Urinary bladder (tissue), 4 donors: Measurements from ENCODE around the gene ARFRP1. TPM values are rescaled to one million over a fixed set of nuclear protein-coding genes. Genes with fewer than 3 reads are reported as not detected.
"Not testable (repeated sequence)": the region's sequence is repeated elsewhere in the genome, so short reads cannot be mapped to it uniquely, and the experiment has no call there.

Experiments
- DNase-seq: peaks from one replicate; pipeline ENCODE4 v3.0.0-alpha.2; 2015; ENCODE audit errors: extremely low spot score
- H3K27ac ChIP-seq: one replicate; pipeline ENCODE4 v1.5.1; 2013; ENCODE audit warnings: low read depth, mild to moderate bottlenecking, moderate library complexity
- H3K36me3 ChIP-seq: one replicate; pipeline ENCODE4 v1.6.1; 2013; ENCODE audit warnings: mild to moderate bottlenecking, moderate library complexity; ENCODE audit not compliant: insufficient read depth
- H3K4me1 ChIP-seq: one replicate; pipeline ENCODE4 v1.6.1; 2013; ENCODE audit warnings: mild to moderate bottlenecking, moderate library complexity; ENCODE audit not compliant: insufficient read depth
- H3K4me3 ChIP-seq: one replicate; pipeline ENCODE4 v1.5.1; 2013; ENCODE audit warnings: low read depth, low read length
- WGBS: extraction: QIAGEN DNeasy Blood & Tissue Kit; methylation state at CpG from one replicate; pipeline ENCODE4 v1.1.7; 2013; 5-methylcytosine and 5-hydroxymethylcytosine counted together
- polyA plus RNA-seq: library from polyadenylated mRNA; stranded (reverse); fragments of 200-250 nt; gene quantifications from one replicate; pipeline ENCODE4 v1.2.3, GENCODE V29; 2013
- small RNA-seq: library from RNA; depleted of rRNA; stranded (forward); fragments of <200 nt; gene quantifications from one replicate; pipeline ENCODE3, GENCODE V24; 2014
- total RNA-seq: library from RNA; depleted of rRNA; stranded (reverse); fragments of >200 nt; gene quantifications from one replicate; pipeline ENCODE4 v1.2.3, GENCODE V29; 2014
- donor health status: healthy with polysubstance abuse.
- donor health status: healthy.

ARFRP1 gene
- total and polyA plus RNA-seq, 2 donors: 17.9 to 40.8 TPM

DNA sequence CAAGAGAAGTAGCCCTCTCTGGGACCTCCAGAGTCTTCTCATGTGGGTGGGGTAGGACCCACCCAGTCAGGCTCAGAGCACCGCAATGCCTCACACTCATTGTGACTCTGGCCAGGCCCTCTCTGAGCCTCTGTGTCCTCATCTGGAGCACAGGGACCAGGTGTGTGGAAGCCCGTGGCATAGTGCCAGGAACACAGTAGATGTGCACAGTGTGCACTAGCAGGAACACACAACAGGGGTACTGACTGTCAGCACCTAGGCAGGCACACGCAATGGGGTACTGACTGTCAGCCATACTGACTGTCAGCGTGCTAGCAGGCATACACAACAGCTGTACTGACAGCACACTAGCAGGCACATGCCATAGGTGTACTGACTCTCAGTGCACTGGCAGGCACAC is 52.5 kb downstream of the ARFRP1 start:
- H3K4me3 ChIP-seq: no peak overlapping the region
- DNase-seq: no peak
- H3K27ac ChIP-seq: no peak overlapping the region
- H3K4me1 ChIP-seq: peaks cover 4% of the 10 kb centered on the region
- 64% methylated on average over 4 of the region's 4 CpGs for WGBS
- no peaks in the 10 kb centered on the region for H3K36me3 ChIP-seq

DNA sequence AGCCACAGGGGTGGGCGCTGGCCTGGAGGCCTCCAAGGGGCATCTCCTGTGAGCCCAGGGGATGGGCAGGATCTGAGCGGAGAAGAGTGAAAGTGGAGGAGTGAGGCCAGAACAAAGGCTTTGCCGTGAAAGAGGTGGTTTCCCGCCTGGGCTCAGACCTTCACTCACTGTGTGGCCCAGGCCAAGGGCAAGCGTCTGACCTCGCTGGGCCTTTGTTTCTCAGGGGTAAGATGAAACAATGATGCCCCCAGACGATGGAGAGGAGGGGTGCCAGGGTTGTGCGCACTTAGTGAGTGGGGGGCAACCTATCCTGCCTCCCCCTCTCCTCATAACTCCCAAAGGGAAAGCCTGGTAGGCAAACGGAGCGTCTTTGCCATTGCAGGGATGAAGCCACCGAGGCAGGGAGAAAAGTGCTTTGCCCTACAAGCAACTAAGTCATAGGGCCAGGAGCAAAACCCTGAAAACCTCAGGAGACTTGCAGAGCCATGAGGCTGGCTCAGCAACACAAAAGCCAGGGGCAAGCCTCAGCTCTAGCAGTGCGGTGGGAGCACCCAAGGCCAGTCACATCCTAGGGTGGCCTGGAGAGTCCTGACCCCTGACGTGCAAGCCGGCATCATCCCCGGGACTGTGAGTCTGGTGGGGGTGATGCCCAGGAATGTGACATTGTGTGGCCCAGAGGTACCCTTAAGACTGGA is 53.7 kb downstream of the ARFRP1 start:
- Histone ChIP-seq H3K4me1 (peaks cover 4% of the 10 kb centered on the region), H3K4me3 (no peak overlapping the region), H3K36me3 (no peaks in the 10 kb centered on the region), H3K27ac (no peak overlapping the region)
- DNase-seq: no peak
- 51% methylated on average over 15 of the region's 15 CpGs for WGBS

GRCh38 chr20:63653041-63653973 is 54.5 kb downstream of the ARFRP1 start, which contains the start of gene STMN3:
Gene STMN3 (minus strand): TSS chr20:63653424. CDS start chr20:63653345, 79 bp downstream.
- H3K4me1 ChIP-seq: peaks cover 4% of the 10 kb centered on the region
- WGBS: under 1% methylated on average over 72 of the region's 73 CpGs
- peak within 1 kb of the TSS; percentile 67 for H3K27ac ChIP-seq
- no peaks in the 10 kb centered on the region for H3K36me3 ChIP-seq
- DNase-seq: peak; percentile 82
- peak within 1 kb of the TSS; percentile 55 for H3K4me3 ChIP-seq

DNA sequence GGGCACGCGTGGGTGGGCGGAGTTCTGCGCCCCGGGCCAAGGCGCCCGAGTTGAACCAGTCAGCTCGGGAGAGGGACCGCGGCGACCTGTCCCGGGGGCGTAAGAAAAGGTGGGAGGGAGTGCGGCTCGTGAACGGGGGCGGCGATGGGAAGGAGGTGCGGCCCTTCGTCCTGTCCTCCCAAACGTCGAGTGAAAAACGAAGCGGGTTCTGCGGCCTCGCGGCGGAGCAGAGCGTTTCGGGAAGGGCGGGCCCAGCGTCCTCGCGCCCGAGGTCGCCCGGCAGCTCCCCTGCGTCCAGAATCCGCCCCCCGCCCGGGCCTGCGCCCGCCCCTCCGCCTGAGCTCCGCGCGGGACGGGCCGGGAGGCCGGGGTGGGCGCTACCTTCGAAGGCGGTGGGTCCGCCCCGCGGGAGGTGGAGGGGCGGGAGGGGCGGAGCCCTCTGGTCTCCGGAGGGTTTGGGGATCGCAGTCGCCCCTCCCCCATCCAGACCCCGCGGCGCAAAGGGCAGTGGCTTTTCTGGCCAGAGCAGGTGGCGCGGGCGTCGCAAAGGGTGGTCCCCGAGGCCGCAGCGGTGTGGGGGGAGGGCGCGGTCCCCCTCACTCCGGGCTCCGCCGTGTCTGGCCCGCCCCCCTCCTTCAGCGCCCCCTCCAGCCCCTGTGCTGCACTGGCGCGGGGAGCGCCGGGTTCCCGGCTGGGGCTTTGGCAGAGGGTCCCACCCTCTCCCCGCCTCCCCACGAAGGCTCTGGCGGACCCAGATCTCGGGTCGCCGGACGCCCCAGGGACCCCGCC is 55.4 kb downstream of the ARFRP1 start:
- no peak overlapping the region for H3K27ac ChIP-seq
- no peaks in the 10 kb centered on the region for H3K36me3 ChIP-seq
- DNase-seq: no peak
- WGBS: under 1% methylated on average over 91 of the region's 91 CpGs
- peak overlapping the region; percentile 55 for H3K4me3 ChIP-seq
- peaks cover 4% of the 10 kb centered on the region for H3K4me1 ChIP-seq

- Histone ChIP-seq H3K4me1 (peaks cover 2% of the 10 kb centered on the region), H3K4me3 (peak overlapping the region; percentile 55), H3K36me3 (no peaks in the 10 kb centered on the region), H3K27ac (no peak overlapping the region)
- WGBS: 23% methylated on average over 11 of the region's 11 CpGs
- DNase-seq: no peak
Observed at GRCh38 chr20:63651942-63652191, 55.9 kb downstream of the ARFRP1 start.

- not testable (repeated sequence) for H3K27ac ChIP-seq
Observed at GRCh38 chr20:63650486-63650885, 57.3 kb downstream of the ARFRP1 start.

DNA sequence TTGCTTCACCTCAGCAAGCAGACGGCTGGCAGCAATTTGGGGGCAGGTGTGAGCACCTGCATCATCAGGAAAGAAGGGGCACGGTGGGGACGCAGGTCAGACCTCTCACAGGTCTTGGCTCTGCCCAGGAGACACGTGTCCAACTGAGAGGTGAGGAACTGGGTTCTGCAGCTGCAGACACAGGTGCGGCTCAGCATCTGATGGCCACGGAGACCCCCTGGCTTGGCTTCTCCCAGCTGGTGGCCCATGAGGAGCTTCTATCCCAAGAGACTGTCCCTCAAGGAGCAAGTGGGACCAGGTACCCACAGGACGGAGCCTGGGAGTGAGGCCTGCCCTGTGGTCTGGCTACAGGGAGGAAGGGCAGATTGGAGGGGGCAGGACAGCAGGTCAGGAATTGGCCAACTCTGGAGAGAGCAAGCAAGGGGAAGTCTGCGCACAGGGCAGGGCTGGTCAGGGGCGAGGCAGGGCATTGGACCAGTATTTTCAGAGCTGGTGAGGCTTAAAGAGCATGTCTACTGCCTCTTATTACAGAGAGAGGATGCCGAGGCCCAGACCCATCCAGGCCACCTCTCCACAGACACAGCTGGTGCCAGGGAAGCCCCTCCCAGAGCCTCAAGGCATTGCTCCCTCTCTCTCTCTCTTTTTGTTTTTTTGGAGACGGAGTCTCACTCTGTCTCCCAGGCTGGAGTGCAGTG is 58.7 kb downstream of the ARFRP1 start:
- Histone ChIP-seq H3K27ac (no peak overlapping the region), H3K36me3 (no peaks in the 10 kb centered on the region), H3K4me3 (no peak overlapping the region), H3K4me1 (peaks cover 2% of the 10 kb centered on the region)
- no peak for DNase-seq
- WGBS: 84% methylated on average over 11 of the region's 11 CpGs

More at GRCh38 chr20:63650486-63650885, 57.3 kb downstream of the ARFRP1 start:
- WGBS: 96% methylated on average over 25 of the region's 25 CpGs
- not testable (repeated sequence) for H3K4me3 ChIP-seq, DNase-seq, H3K4me1 ChIP-seq, H3K36me3 ChIP-seq

Small RNAs within 50 kb of the gene (small RNA-seq; reads per million reads assigned to genes)
- gene LIME1: not detected
- gene TNFRSF6B: not detected

Other genes with a start within 250 kb of the ARFRP1 start
- gene KCNQ2, start 235.3 kb downstream of the ARFRP1 start, total RNA-seq: 2.1 TPM
- gene KCNQ2, start 235.3 kb downstream of the ARFRP1 start, polyA plus RNA-seq: 0.14 TPM
- gene EEF1A2, start 208.9 kb downstream of the ARFRP1 start, total RNA-seq: 11.2 TPM
- 5.1 TPM for gene EEF1A2, start 208.9 kb downstream of the ARFRP1 start, polyA plus RNA-seq
- gene PPDPF, start 187.2 kb downstream of the ARFRP1 start, total RNA-seq: 44.7 TPM
- 545 TPM for gene PPDPF, start 187.2 kb downstream of the ARFRP1 start, polyA plus RNA-seq
- gene PTK6, start 170.6 kb downstream of the ARFRP1 start, total RNA-seq: 2.8 TPM
- 3.4 TPM for gene PTK6, start 170.6 kb downstream of the ARFRP1 start, polyA plus RNA-seq
- gene SRMS, start 160.2 kb downstream of the ARFRP1 start, total RNA-seq: 0.48 TPM
- not detected for gene SRMS, start 160.2 kb downstream of the ARFRP1 start, polyA plus RNA-seq
- 0.63 TPM for gene FNDC11, start 153.8 kb downstream of the ARFRP1 start, total RNA-seq
- gene FNDC11, start 153.8 kb downstream of the ARFRP1 start, polyA plus RNA-seq: 0.98 TPM
- 19.9 TPM for gene HELZ2, start 133.7 kb downstream of the ARFRP1 start, total RNA-seq
- gene HELZ2, start 133.7 kb downstream of the ARFRP1 start, polyA plus RNA-seq: 15.5 TPM
- gene GMEB2, start 80.9 kb downstream of the ARFRP1 start, total RNA-seq: 7.7 TPM
- gene GMEB2, start 80.9 kb downstream of the ARFRP1 start, polyA plus RNA-seq: 12.1 TPM
- 17.7 TPM for gene STMN3, start 54.6 kb downstream of the ARFRP1 start, total RNA-seq
- 44.7 TPM for gene STMN3, start 54.6 kb downstream of the ARFRP1 start, polyA plus RNA-seq
- 13.3 TPM for gene RTEL1, start 49.7 kb downstream of the ARFRP1 start, total RNA-seq
- 12.3 TPM for gene RTEL1, start 49.7 kb downstream of the ARFRP1 start, polyA plus RNA-seq
- gene TNFRSF6B, start 11.3 kb downstream of the ARFRP1 start, total RNA-seq: 0.42 TPM
- gene TNFRSF6B, start 11.3 kb downstream of the ARFRP1 start, polyA plus RNA-seq: 35.6 TPM
- gene ZGPAT, start 63 bp upstream of the ARFRP1 start, total RNA-seq: 11.0 TPM
- gene ZGPAT, start 63 bp upstream of the ARFRP1 start, polyA plus RNA-seq: 30.7 TPM
- gene LIME1, start 28.7 kb upstream of the ARFRP1 start, total RNA-seq: 1.1 TPM
- 7.9 TPM for gene LIME1, start 28.7 kb upstream of the ARFRP1 start, polyA plus RNA-seq
- 8.6 TPM for gene SLC2A4RG, start 31.8 kb upstream of the ARFRP1 start, total RNA-seq
- gene SLC2A4RG, start 31.8 kb upstream of the ARFRP1 start, polyA plus RNA-seq: 106 TPM
- 10.6 TPM for gene ZBTB46, start 123.3 kb upstream of the ARFRP1 start, total RNA-seq
- gene ZBTB46, start 123.3 kb upstream of the ARFRP1 start, polyA plus RNA-seq: 6.7 TPM
- not detected for gene ABHD16B, start 153.5 kb upstream of the ARFRP1 start, total RNA-seq
- gene ABHD16B, start 153.5 kb upstream of the ARFRP1 start, polyA plus RNA-seq: 0.68 TPM
- 53.7 TPM for gene TPD52L2, start 157.3 kb upstream of the ARFRP1 start, total RNA-seq
- 132 TPM for gene TPD52L2, start 157.3 kb upstream of the ARFRP1 start, polyA plus RNA-seq
- gene DNAJC5, start 187.2 kb upstream of the ARFRP1 start, total RNA-seq: 18.7 TPM
- 31.8 TPM for gene DNAJC5, start 187.2 kb upstream of the ARFRP1 start, polyA plus RNA-seq
- 20.1 TPM for gene UCKL1, start 248.4 kb upstream of the ARFRP1 start, total RNA-seq
- 41.2 TPM for gene UCKL1, start 248.4 kb upstream of the ARFRP1 start, polyA plus RNA-seq